MM.1S (cell line): Measurements from ENCODE around the gene CPN2.

ENCODE experiments used
- EZH2phosphoT487 ChIP-seq: fragments of 300-600 bp; sonication (generic); IDR thresholded peaks from 2 replicates; pipeline ENCODE4 v1.6.1; 2018; ENCODE audit warnings: antibody characterized with exemption, low read length
- TF ChIP-seq, protein P1 (sequence below): fragments of 300-600 bp; sonication (generic); IDR thresholded peaks from 2 replicates; pipeline ENCODE4 v1.5.1; 2016; ENCODE audit warnings: antibody characterized with exemption, low read length, mixed read lengths

DNA sequence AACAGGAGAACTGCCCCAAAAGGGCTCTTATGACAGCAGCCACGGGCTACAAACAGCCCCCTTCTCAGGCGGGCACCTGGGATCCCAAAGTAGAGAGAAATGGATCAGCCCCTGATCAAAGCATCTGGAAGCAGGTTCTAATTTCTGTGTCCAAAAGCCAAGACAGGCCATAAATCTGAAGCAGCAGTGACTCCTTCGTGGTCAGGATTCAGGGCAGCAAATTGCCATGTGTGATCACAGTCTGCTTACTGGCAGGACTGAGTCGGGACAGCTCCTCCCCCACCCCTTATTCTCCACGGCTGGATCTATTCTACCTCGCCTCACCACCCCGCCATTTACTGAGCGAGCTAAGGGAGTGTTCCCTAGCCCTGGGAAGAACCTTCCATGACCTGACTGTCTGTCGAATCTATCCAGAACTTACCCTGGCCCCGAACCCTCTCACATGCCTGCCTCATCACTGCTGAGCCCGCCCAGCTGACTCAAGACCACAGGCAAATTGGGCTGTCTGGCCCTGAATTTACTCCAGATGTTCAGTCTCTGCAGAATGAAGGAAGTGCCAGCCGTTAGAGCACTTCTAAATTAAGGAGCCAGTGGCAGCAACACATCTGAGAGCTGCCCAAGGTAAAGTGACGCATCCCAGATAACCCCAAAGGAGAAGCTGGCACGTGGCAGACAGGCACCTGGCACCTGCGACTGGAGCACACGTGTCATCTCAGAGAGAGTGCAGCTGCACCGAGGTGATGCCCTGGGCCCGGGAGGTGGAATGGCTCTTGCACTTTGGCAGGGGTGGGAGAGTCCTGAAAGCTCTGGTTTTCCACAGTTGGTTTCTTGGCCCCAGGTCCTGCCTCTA lies 17.1 kb upstream of the CPN2 start:
- TF ChIP-seq, protein P1, sequence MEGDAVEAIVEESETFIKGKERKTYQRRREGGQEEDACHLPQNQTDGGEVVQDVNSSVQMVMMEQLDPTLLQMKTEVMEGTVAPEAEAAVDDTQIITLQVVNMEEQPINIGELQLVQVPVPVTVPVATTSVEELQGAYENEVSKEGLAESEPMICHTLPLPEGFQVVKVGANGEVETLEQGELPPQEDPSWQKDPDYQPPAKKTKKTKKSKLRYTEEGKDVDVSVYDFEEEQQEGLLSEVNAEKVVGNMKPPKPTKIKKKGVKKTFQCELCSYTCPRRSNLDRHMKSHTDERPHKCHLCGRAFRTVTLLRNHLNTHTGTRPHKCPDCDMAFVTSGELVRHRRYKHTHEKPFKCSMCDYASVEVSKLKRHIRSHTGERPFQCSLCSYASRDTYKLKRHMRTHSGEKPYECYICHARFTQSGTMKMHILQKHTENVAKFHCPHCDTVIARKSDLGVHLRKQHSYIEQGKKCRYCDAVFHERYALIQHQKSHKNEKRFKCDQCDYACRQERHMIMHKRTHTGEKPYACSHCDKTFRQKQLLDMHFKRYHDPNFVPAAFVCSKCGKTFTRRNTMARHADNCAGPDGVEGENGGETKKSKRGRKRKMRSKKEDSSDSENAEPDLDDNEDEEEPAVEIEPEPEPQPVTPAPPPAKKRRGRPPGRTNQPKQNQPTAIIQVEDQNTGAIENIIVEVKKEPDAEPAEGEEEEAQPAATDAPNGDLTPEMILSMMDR = no peak
- no peak for TF ChIP-seq EZH2phosphoT487
